ENCODE measurements around the gene SEMA4B.

SEMA4B gene

GRCh38 chr15:90190606-90191343 lies 10.4 kb upstream of the SEMA4B start:
- Histone ChIP-seq H3K27ac (no peak overlapping the region), H3K4me3 (ENCODE audit: low read depth, low read length) (no peak overlapping the region), H3K27me3 (ENCODE audit: insufficient read depth, low read depth, severe bottlenecking) (no peaks in the 10 kb centered on the region), H3K36me3 (peaks cover 9% of the 10 kb centered on the region), H3K9me3 (ENCODE audit: severe bottlenecking) (peaks cover 8% of the 10 kb centered on the region)
- no peak for DNase-seq
- TF ChIP-seq CTCF (IDR thresholded peaks at IDR 0.05; ENCODE audit: low read depth, low read length), result no peak

- no peak for DNase-seq
- Histone ChIP-seq H3K27me3 (ENCODE audit: insufficient read depth, low read depth, severe bottlenecking) (no peaks in the 10 kb centered on the region), H3K4me3 (ENCODE audit: low read depth, low read length) (no peak overlapping the region), H3K9me3 (ENCODE audit: severe bottlenecking) (peaks cover 8% of the 10 kb centered on the region), H3K27ac (no peak overlapping the region), H3K36me3 (peaks cover 9% of the 10 kb centered on the region)
- TF ChIP-seq CTCF (IDR thresholded peaks at IDR 0.05; ENCODE audit: low read depth, low read length), result no peak
Measured at GRCh38 chr15:90191344-90191687, 9.8 kb upstream of the SEMA4B start.

- peak; percentile 75 for DNase-seq
- H3K4me3 ChIP-seq (ENCODE audit: low read depth, low read length), result no peak overlapping the region
Measured at GRCh38 chr15:90191794-90192509, 9.2 kb upstream of the SEMA4B start.

GRCh38 chr15:90192961-90193786 lies 8.0 kb upstream of the SEMA4B start:
- DNase-seq, result peak; percentile 91
- H3K27ac ChIP-seq, result peak overlapping the region; percentile 87
- H3K9me3 ChIP-seq (ENCODE audit: severe bottlenecking), result peaks cover 8% of the 10 kb centered on the region
- peaks cover 9% of the 10 kb centered on the region for H3K36me3 ChIP-seq
- no peak for TF ChIP-seq CTCF (IDR thresholded peaks at IDR 0.05; ENCODE audit: low read depth, low read length)
- no peaks in the 10 kb centered on the region for H3K27me3 ChIP-seq (ENCODE audit: insufficient read depth, low read depth, severe bottlenecking)
- no peak overlapping the region for H3K4me3 ChIP-seq (ENCODE audit: low read depth, low read length)

More at GRCh38 chr15:90191794-90192509, 9.2 kb upstream of the SEMA4B start:
- peak overlapping the region; percentile 87 for H3K27ac ChIP-seq
- no peaks in the 10 kb centered on the region for H3K27me3 ChIP-seq (ENCODE audit: insufficient read depth, low read depth, severe bottlenecking)
- peaks cover 9% of the 10 kb centered on the region for H3K36me3 ChIP-seq
- peaks cover 8% of the 10 kb centered on the region for H3K9me3 ChIP-seq (ENCODE audit: severe bottlenecking)
- TF ChIP-seq CTCF (IDR thresholded peaks at IDR 0.05; ENCODE audit: low read depth, low read length), result no peak

- Histone ChIP-seq H3K9me3 (ENCODE audit: severe bottlenecking) (peaks cover 8% of the 10 kb centered on the region), H3K27me3 (ENCODE audit: insufficient read depth, low read depth, severe bottlenecking) (no peaks in the 10 kb centered on the region), H3K4me3 (ENCODE audit: low read depth, low read length) (no peak overlapping the region), H3K36me3 (peaks cover 9% of the 10 kb centered on the region), H3K27ac (peak overlapping the region; percentile 87)
- TF ChIP-seq CTCF (IDR thresholded peaks at IDR 0.05; ENCODE audit: low read depth, low read length), result no peak
- DNase-seq, result no peak
Measured at GRCh38 chr15:90194655-90195054, 6.5 kb upstream of the SEMA4B start.
